IPS DF 6.9 (cell line): Measurements from ENCODE around the gene C10orf90.

Experiments used
- DNase-seq: peaks from one replicate; pipeline ENCODE4 v3.0.0-alpha.2; 2013; ENCODE audit warnings: low read depth, low spot score
- H3K27ac ChIP-seq: one replicate; pipeline ENCODE4 v1.5.1; 2013; ENCODE audit warnings: low read length, control low read depth
- H3K27me3 ChIP-seq: 2 replicates; pipeline ENCODE4 v1.6.1; 2013; ENCODE audit warnings: mild to moderate bottlenecking, low read length; ENCODE audit not compliant: control insufficient read depth, insufficient read depth
- H3K36me3 ChIP-seq: 2 replicates; pipeline ENCODE4 v1.6.1; 2013; ENCODE audit warnings: low read length; ENCODE audit not compliant: control insufficient read depth, insufficient read depth
- H3K4me1 ChIP-seq: 2 replicates; pipeline ENCODE4 v1.6.1; 2013; ENCODE audit warnings: low read length; ENCODE audit not compliant: control insufficient read depth, insufficient read depth
- H3K4me3 ChIP-seq: 2 replicates; pipeline ENCODE4 v1.5.1; 2013; ENCODE audit warnings: mild to moderate bottlenecking, low read length
- H3K9me3 ChIP-seq: 2 replicates; pipeline ENCODE4 v1.6.1; 2013; ENCODE audit warnings: low read length, inconsistent platforms; ENCODE audit not compliant: control insufficient read depth, insufficient read depth
- WGBS: extraction: QIAGEN DNeasy Blood & Tissue Kit; methylation state at CpG from one replicate; pipeline ENCODE4 v1.1.7; 2013; ENCODE audit warnings: mixed read lengths, missing lambda C conversion rate; ENCODE audit not compliant: insufficient read length, insufficient coverage; 5-methylcytosine and 5-hydroxymethylcytosine counted together

C10orf90 gene

GRCh38 chr10:126474031-126474430 lies 196.5 kb downstream of the C10orf90 start:
- Histone ChIP-seq H3K4me1 (no peaks in the 10 kb centered on the region), H3K27me3 (no peaks in the 10 kb centered on the region), H3K27ac (no peak overlapping the region), H3K9me3 (no peaks in the 10 kb centered on the region), H3K4me3 (no peak overlapping the region), H3K36me3 (no peaks in the 10 kb centered on the region)
- WGBS: no CpG with 5 or more reads among the region's 6 CpGs
- DNase-seq: no peak

DNA sequence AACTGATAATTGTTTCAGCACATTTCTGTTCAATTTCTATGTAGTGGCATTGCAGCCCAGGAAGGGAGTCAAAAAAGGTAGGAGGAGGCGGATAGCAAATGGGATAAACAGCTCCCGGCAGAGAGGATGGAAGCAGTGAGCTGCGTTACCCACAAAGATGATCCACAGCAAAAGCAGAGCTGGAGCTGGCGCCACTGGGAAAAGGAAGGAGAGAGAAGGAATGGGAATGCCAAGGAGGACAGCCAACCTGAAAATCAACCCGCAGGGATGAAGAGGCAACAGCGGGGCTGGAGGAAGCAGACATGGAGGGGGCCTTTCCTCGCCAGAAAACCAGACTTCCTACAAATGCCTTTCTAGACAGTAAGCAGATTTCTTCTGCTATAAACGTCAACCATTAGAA lies 199.5 kb downstream of the C10orf90 start:
- H3K4me3 ChIP-seq: no peak overlapping the region
- WGBS: no CpG with 5 or more reads among the region's 8 CpGs
- no peaks in the 10 kb centered on the region for H3K27me3 ChIP-seq
- no peaks in the 10 kb centered on the region for H3K4me1 ChIP-seq
- no peaks in the 10 kb centered on the region for H3K9me3 ChIP-seq
- H3K36me3 ChIP-seq: no peaks in the 10 kb centered on the region
- H3K27ac ChIP-seq: no peak overlapping the region
- DNase-seq: no peak

- no CpG with 5 or more reads among the region's 5 CpGs for WGBS
- Histone ChIP-seq H3K27me3 (no peaks in the 10 kb centered on the region), H3K36me3 (no peaks in the 10 kb centered on the region), H3K27ac (no peak overlapping the region), H3K4me3 (no peak overlapping the region), H3K4me1 (no peaks in the 10 kb centered on the region), H3K9me3 (no peaks in the 10 kb centered on the region)
- no peak for DNase-seq
Measured at GRCh38 chr10:126469692-126470091, 200.8 kb downstream of the C10orf90 start.

DNA sequence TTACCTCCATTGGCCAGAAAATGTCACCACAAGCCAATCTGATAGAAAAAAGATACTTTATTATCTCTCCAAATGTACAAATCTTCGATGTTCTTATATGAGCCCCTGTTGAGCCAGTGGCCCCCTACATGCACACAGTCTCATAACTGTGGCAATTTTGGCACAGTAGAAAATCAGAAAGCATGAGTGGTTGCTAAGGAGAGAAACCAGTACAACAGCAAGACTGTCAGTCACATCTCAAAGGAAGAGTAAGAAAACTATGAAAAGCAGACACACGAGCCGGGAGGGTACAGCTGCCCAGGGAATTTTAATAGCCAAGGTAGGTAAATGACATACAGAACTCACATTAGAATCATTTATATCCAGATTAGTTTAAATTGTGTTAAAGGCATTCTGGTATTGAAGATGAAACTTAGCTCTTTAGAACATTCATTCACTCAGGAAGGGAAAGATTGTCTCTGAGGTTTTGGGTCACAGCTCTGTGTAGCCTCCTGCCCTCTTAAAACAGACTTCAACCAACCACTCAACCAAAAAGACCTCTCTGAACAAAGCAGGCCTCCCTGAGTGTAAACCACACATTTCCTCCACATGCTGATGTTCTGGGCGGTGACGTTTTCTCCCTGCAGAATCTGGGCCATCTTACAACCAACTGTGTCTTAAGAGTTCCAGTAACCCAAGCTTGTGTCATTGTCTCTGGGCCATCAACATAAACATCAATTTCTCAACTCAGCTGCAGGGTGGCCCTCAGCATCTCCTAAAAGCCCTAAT lies 201.4 kb downstream of the C10orf90 start:
- Histone ChIP-seq H3K4me1 (no peaks in the 10 kb centered on the region), H3K36me3 (no peaks in the 10 kb centered on the region), H3K4me3 (no peak overlapping the region), H3K27me3 (no peaks in the 10 kb centered on the region), H3K27ac (no peak overlapping the region), H3K9me3 (no peaks in the 10 kb centered on the region)
- DNase-seq: no peak
- no CpG with 5 or more reads among the region's 5 CpGs for WGBS

- Histone ChIP-seq H3K27me3 (no peaks in the 10 kb centered on the region), H3K27ac (no peak overlapping the region), H3K9me3 (no peaks in the 10 kb centered on the region), H3K4me1 (no peaks in the 10 kb centered on the region), H3K36me3 (no peaks in the 10 kb centered on the region), H3K4me3 (no peak overlapping the region)
- no CpG with 5 or more reads among the region's 4 CpGs for WGBS
- DNase-seq: no peak
Measured at GRCh38 chr10:126468467-126468866, 202.0 kb downstream of the C10orf90 start.

- Histone ChIP-seq H3K4me3 (no peak overlapping the region), H3K4me1 (no peaks in the 10 kb centered on the region), H3K9me3 (no peaks in the 10 kb centered on the region), H3K36me3 (no peaks in the 10 kb centered on the region), H3K27ac (no peak overlapping the region), H3K27me3 (no peaks in the 10 kb centered on the region)
- no peak for DNase-seq
- WGBS: no CpG with 5 or more reads among the region's 1 CpG
Measured at GRCh38 chr10:126465771-126466170, 204.7 kb downstream of the C10orf90 start.

- Histone ChIP-seq H3K36me3 (no peaks in the 10 kb centered on the region), H3K9me3 (no peaks in the 10 kb centered on the region), H3K27me3 (no peaks in the 10 kb centered on the region), H3K4me1 (no peaks in the 10 kb centered on the region), H3K27ac (no peak overlapping the region), H3K4me3 (no peak overlapping the region)
- no CpG with 5 or more reads among the region's 11 CpGs for WGBS
- DNase-seq: no peak
Measured at GRCh38 chr10:126463286-126463685, 207.2 kb downstream of the C10orf90 start.

DNA sequence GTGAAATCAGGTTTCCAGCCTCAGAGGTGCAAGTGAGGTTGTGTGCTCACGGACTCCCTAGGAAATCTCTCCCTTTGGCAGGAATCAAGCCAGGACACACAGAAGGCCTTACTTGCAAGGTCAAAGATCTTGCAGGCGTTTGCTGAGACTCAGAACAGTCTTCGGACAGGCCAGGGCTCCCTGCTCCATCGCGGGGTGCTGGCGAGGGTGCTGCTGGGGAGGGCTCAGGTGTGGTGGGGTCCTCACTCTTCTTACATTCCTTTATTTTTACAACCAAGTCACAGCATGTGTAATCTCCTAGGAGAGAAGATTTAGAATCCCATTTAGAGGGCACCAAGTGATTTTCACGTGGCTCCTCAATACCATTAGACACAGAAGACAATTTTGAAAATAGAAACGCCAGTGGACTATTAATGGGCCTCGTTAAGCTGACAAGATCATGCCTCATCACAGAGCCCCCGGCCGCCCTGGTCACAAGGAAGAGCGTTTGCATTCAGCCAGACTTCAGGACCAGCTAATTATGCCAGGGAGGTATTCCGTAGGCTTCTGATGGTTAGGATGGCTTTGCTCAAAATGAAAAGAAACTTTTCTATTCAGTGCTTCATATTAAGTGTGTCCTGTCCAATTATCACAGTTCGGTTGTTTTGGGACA lies 209.1 kb downstream of the C10orf90 start:
- no CpG with 5 or more reads among the region's 14 CpGs for WGBS
- Histone ChIP-seq H3K27ac (no peak overlapping the region), H3K36me3 (no peaks in the 10 kb centered on the region), H3K4me1 (no peaks in the 10 kb centered on the region), H3K27me3 (no peaks in the 10 kb centered on the region), H3K4me3 (no peak overlapping the region), H3K9me3 (no peaks in the 10 kb centered on the region)
- DNase-seq: no peak

DNA sequence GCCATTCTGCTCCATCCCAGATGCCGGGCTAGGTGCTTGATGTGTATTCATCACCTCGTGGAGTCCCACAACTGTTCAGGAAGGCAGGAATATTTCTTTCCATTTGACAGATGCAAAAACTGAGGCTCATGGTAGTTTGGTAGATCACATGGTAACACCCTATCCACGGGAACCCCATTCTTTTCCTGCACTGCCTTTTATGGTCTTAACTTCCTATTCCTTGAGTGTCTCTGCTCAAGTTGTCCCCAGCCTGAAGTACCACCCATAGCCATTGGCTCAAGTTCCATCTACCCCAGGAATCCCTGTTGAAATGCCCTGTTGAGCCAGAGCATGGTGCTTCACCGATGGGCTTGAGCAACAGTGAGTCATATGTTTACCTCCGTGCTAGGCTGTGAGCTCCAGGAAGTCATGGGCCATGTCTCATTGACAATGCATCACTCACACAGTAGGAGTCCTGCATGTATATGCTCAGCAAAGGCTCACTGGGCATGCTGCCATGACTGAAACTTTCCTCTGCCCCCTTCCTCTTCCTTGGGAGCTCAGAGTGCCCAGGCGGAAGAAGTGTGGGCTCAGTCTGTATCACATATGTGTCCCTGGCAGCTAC lies 210.5 kb downstream of the C10orf90 start:
- no peak overlapping the region for H3K4me3 ChIP-seq
- no peaks in the 10 kb centered on the region for H3K4me1 ChIP-seq
- no peaks in the 10 kb centered on the region for H3K36me3 ChIP-seq
- WGBS: no CpG with 5 or more reads among the region's 6 CpGs
- no peak for DNase-seq
- H3K9me3 ChIP-seq: no peaks in the 10 kb centered on the region
- H3K27me3 ChIP-seq: no peaks in the 10 kb centered on the region
- no peak overlapping the region for H3K27ac ChIP-seq

DNA sequence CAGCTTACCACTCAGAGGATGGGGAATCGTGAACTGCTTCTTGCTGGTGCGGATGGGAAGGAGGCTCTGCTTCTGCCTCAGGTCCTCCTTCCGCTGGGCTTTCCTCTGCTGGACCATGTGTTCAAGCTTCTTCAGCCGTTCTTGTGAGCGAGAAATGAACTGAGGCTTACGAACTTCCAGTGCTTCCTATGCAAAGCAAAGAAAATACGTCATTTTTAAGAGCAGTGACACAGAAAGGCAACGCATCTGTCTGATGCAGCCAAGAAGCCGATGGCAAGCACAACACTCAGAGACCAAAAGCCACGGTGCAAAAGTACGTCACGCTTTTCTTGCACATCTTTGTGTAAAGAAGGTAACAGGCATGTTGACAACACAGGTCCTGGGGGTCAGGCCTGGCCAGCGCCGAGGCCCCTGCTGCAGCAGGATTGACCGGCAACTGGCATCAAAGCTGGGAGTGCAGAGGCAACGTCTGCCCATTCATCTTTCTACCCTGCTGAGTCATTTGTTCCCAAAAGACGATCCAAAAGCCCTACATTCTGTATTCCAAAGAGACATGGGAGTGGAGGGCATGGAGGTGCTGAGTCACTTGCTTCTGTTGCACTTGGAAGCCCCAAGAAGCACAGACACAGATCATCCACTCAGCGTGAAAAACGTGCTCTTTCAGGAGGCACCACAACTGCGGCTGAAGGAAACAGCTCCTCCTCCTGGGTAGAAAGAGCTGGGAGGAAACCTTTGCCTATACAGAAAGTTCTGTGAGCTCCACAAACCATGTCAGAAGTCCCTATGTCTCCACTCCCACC lies 211.3 kb downstream of the C10orf90 start:
- Histone ChIP-seq H3K9me3 (no peaks in the 10 kb centered on the region), H3K27ac (no peak overlapping the region), H3K27me3 (no peaks in the 10 kb centered on the region), H3K4me3 (no peak overlapping the region), H3K4me1 (no peaks in the 10 kb centered on the region), H3K36me3 (no peaks in the 10 kb centered on the region)
- no CpG with 5 or more reads among the region's 20 CpGs for WGBS
- DNase-seq: no peak
